Type B pancreatic cell (in vitro differentiated cells): ENCODE data around the gene XPR1. TPM values are rescaled to one million over a fixed set of nuclear protein-coding genes. Genes with fewer than 3 reads are reported as not detected.

Experiments
- DNase-seq: peaks from one replicate; pipeline ENCODE4 v3.0.0; 2021; ENCODE audit warnings: mixed read lengths; ENCODE audit not compliant: unreplicated experiment; ENCODE audit errors: extremely low spot score
- H3K27ac Mint-ChIP-seq: 2 replicates; pipeline ENCODE4 v1.8.0; 2021; ENCODE audit warnings: mild to moderate bottlenecking, mixed read lengths
- H3K27me3 Mint-ChIP-seq: 2 replicates; pipeline ENCODE4 v1.8.0; 2021; ENCODE audit warnings: mixed read lengths
- H3K36me3 Mint-ChIP-seq: 2 replicates; pipeline ENCODE4 v1.8.0; 2021; ENCODE audit warnings: mixed read lengths
- H3K4me1 Mint-ChIP-seq: one replicate; pipeline ENCODE4 v1.8.0; 2021; ENCODE audit warnings: mixed read lengths; ENCODE audit not compliant: unreplicated experiment
- H3K4me3 Mint-ChIP-seq: 2 replicates; pipeline ENCODE4 v1.8.0; 2021; ENCODE audit warnings: mild to moderate bottlenecking, mixed read lengths
- H3K9me3 Mint-ChIP-seq: 2 replicates; pipeline ENCODE4 v1.8.0; 2021; ENCODE audit warnings: mixed read lengths
- CTCF ChIP-seq: fragments of 200-600 bp; sonication (generic); conservative IDR thresholded peaks from 2 replicates; pipeline ENCODE4 v1.5.0; 2021; ENCODE audit warnings: antibody characterized with exemption, mild to moderate bottlenecking
- total RNA-seq: library from RNA; stranded (reverse); gene quantifications from 2 replicates; pipeline ENCODE4 v1.2.1, GENCODE V29; 2021; ENCODE audit warnings: low replicate concordance

XPR1 gene
- total RNA-seq, 1 donor from 2014 or later: 48.5 TPM

- H3K27ac Mint-ChIP-seq: no peak overlapping the region
- peaks cover 3% of the 10 kb centered on the region for H3K27me3 Mint-ChIP-seq
- TF ChIP-seq CTCF: no peak
- peaks cover 7% of the 10 kb centered on the region for H3K36me3 Mint-ChIP-seq
- peaks cover 34% of the 10 kb centered on the region for H3K4me1 Mint-ChIP-seq
- H3K4me3 Mint-ChIP-seq: no peak overlapping the region
- H3K9me3 Mint-ChIP-seq: no peaks in the 10 kb centered on the region
- DNase-seq: no peak
Measured at GRCh38 chr1:180932378-180932777, 300.6 kb downstream of the XPR1 start.

- Mint-ChIP-seq H3K27me3 (peaks cover 3% of the 10 kb centered on the region), H3K27ac (no peak overlapping the region), H3K4me1 (peaks cover 28% of the 10 kb centered on the region), H3K4me3 (no peak overlapping the region), H3K9me3 (no peaks in the 10 kb centered on the region), H3K36me3 (peaks cover 7% of the 10 kb centered on the region)
- no peak for TF ChIP-seq CTCF
- DNase-seq: no peak
Measured at GRCh38 chr1:180933141-180933540, 301.3 kb downstream of the XPR1 start.

GRCh38 chr1:180934563-180934962, 302.7 kb downstream of the XPR1 start:
- peaks cover 22% of the 10 kb centered on the region for H3K4me1 Mint-ChIP-seq
- no peaks in the 10 kb centered on the region for H3K9me3 Mint-ChIP-seq
- H3K27ac Mint-ChIP-seq: no peak overlapping the region
- H3K36me3 Mint-ChIP-seq: peaks cover 8% of the 10 kb centered on the region
- TF ChIP-seq CTCF: no peak
- DNase-seq: no peak
- no peak overlapping the region for H3K4me3 Mint-ChIP-seq
- H3K27me3 Mint-ChIP-seq: peaks cover 3% of the 10 kb centered on the region

- peaks cover 21% of the 10 kb centered on the region for H3K4me1 Mint-ChIP-seq
- TF ChIP-seq CTCF: no peak
- peaks cover 7% of the 10 kb centered on the region for H3K27me3 Mint-ChIP-seq
- DNase-seq: no peak
- H3K36me3 Mint-ChIP-seq: peaks cover 12% of the 10 kb centered on the region
- no peak overlapping the region for H3K27ac Mint-ChIP-seq
- no peak overlapping the region for H3K4me3 Mint-ChIP-seq
- H3K9me3 Mint-ChIP-seq: no peaks in the 10 kb centered on the region
Measured at GRCh38 chr1:180935326-180936109, 303.7 kb downstream of the XPR1 start.

GRCh38 chr1:180936110-180937011, 304.5 kb downstream of the XPR1 start:
- H3K27ac Mint-ChIP-seq: no peak overlapping the region
- H3K27me3 Mint-ChIP-seq: peaks cover 7% of the 10 kb centered on the region
- H3K36me3 Mint-ChIP-seq: peaks cover 12% of the 10 kb centered on the region
- no peaks in the 10 kb centered on the region for H3K9me3 Mint-ChIP-seq
- DNase-seq: no peak
- no peak overlapping the region for H3K4me3 Mint-ChIP-seq
- H3K4me1 Mint-ChIP-seq: peaks cover 14% of the 10 kb centered on the region
- no peak for TF ChIP-seq CTCF
